C4-2B (cell line): ENCODE data around the gene TNPO1.

Experiments
- CTCF ChIP-seq: fragments of 450-650 bp; conservative IDR thresholded peaks from 2 replicates; pipeline ENCODE4 v1.5.1; 2017; ENCODE audit warnings: mild to moderate bottlenecking
- ZFX ChIP-seq: fragments of 450-650 bp; IDR thresholded peaks from 2 replicates; pipeline ENCODE4 v1.6.1; 2017

GRCh38 chr5:72835633-72836032 lies 19.2 kb downstream of the TNPO1 start:
- TF ChIP-seq CTCF: no peak
- TF ChIP-seq ZFX: no peak
